H1 (cell line): ENCODE measurements around the gene PBX1. TPM values are rescaled to one million over a fixed set of nuclear protein-coding genes. Genes with fewer than 3 reads are reported as not detected.

Source experiments
- CTCF ChIA-PET: fragments of 300-600 bp; sonication (Branson Sonifier 250); formaldehyde crosslinking; loops from one replicate; lab custom pipeline; 2021; ENCODE audit not compliant: partially characterized antibody; lab: Charles Lee
- POLR2A ChIA-PET: fragments of 300-600 bp; sonication (Branson Sonifier 250); formaldehyde crosslinking; loops from one replicate; lab custom pipeline; 2021; ENCODE audit warnings: inconsistent platforms; ENCODE audit not compliant: partially characterized antibody; lab: Charles Lee
- DNase-seq, 2 experiments: peaks; one replicate each; pipeline versions ENCODE4 v3.0.0 to v3.0.0-alpha.2; 2010 to 2022; ENCODE audit warnings: low spot score in 2 of 2, low read depth in 1 of 2, mixed read lengths in 1 of 2
- FAIRE-seq: peaks from 2 replicates; lab custom pipeline; 2011; peaks lifted over from hg19 to GRCh38; lab: Jason Lieb, UNC
- H2AFZ ChIP-seq: 2 replicates; pipeline ENCODE4 v1.8.1; 2012; ENCODE audit warnings: low read length, inconsistent platforms
- H2AK5ac ChIP-seq: 2 replicates; pipeline ENCODE4 v1.6.1; 2013; ENCODE audit warnings: low read depth, low read length
- H2BK120ac ChIP-seq: replicated peaks from 2 replicates; pipeline ENCODE3; 2013; ENCODE audit warnings: low read depth, low read length, inconsistent platforms
- H2BK12ac ChIP-seq: 2 replicates; pipeline ENCODE4 v1.6.1; 2013; ENCODE audit warnings: low read depth, low read length
- H2BK15ac ChIP-seq: 2 replicates; pipeline ENCODE4 v1.6.1; 2013; ENCODE audit warnings: low read length
- H2BK20ac ChIP-seq: 2 replicates; pipeline ENCODE4 v1.6.1; 2013; ENCODE audit warnings: low read length
- H2BK5ac ChIP-seq: 2 replicates; pipeline ENCODE4 v1.6.1; 2013; ENCODE audit warnings: low read depth, low read length
- H3K14ac ChIP-seq: 2 replicates; pipeline ENCODE4 v1.6.1; 2013; ENCODE audit warnings: inconsistent platforms; ENCODE audit not compliant: insufficient read length
- H3K18ac ChIP-seq: 2 replicates; pipeline ENCODE4 v1.6.1; 2013; ENCODE audit warnings: low read length; ENCODE audit errors: extremely low read depth
- H3K23ac ChIP-seq: 2 replicates; pipeline ENCODE4 v1.6.1; 2013; ENCODE audit warnings: inconsistent platforms; ENCODE audit not compliant: insufficient read length
- H3K23me2 ChIP-seq: 2 replicates; pipeline ENCODE4 v1.6.1; 2013; ENCODE audit warnings: low read depth, low read length
- H3K27ac ChIP-seq: 2 replicates; pipeline ENCODE4 v1.6.1; 2011; ENCODE audit warnings: low read depth, low read length, inconsistent platforms
- H3K27me3 ChIP-seq, 4 experiments: replicated peaks in 1 of 4; 1 replicate in 1 of 4; 2 replicates in 3 of 4; pipeline versions ENCODE4 v1.6.1 to v1.8.1; 2011 to 2013; ENCODE audit warnings: low read length in 3 of 4, mild to moderate bottlenecking in 3 of 4, inconsistent platforms in 2 of 4, mixed read lengths in 2 of 4, moderate library complexity in 1 of 4; ENCODE audit not compliant: control insufficient read depth in 3 of 4, insufficient read depth in 3 of 4; ENCODE audit errors: extremely low read depth in 1 of 4
- H3K36me3 ChIP-seq, 4 experiments: 2 replicates each; pipeline versions ENCODE4 v1.6.1 to v1.8.1; 2011 to 2013; ENCODE audit warnings: mild to moderate bottlenecking in 4 of 4, low read length in 3 of 4, moderate library complexity in 2 of 4, control low read depth in 1 of 4, inconsistent platforms in 1 of 4; ENCODE audit not compliant: insufficient read depth in 4 of 4, control insufficient read depth in 2 of 4
- H3K4ac ChIP-seq: replicated peaks from 2 replicates; pipeline ENCODE3; 2013; ENCODE audit warnings: low read length, low read depth, mixed read lengths, inconsistent platforms; ENCODE audit not compliant: insufficient read length
- H3K4me1 ChIP-seq, 4 experiments: replicated peaks in 1 of 4; 1 replicate in 1 of 4; 2 replicates in 3 of 4; pipeline versions ENCODE4 v1.6.1 to v1.8.1; 2011 to 2013; ENCODE audit warnings: low read length in 3 of 4, inconsistent platforms in 2 of 4, mixed read lengths in 1 of 4; ENCODE audit not compliant: insufficient read depth in 4 of 4, control insufficient read depth in 3 of 4
- H3K4me2 ChIP-seq, 2 experiments: 2 replicates each; pipeline versions ENCODE4 v1.6.1 to v1.8.1; 2011 to 2013; ENCODE audit warnings: low read depth in 2 of 2, low read length in 2 of 2, control low read depth in 1 of 2, inconsistent platforms in 1 of 2, mild to moderate bottlenecking in 1 of 2; ENCODE audit not compliant: insufficient read depth in 1 of 2
- H3K4me3 ChIP-seq, 4 experiments: fragments of 200-600, 300-600 bp in 1 of 4; sonication (generic), shearing (Covaris generic), sonication (Bioruptor Twin) in 1 of 4; 2 replicates each; pipeline versions ENCODE4 v1.5.1 to v1.8.1; 2011 to 2016; ENCODE audit warnings: low read length in 4 of 4, low read depth in 3 of 4, control low read depth in 2 of 4, inconsistent platforms in 2 of 4, mild to moderate bottlenecking in 2 of 4, mixed read lengths in 1 of 4, moderate library complexity in 1 of 4; ENCODE audit not compliant: insufficient read depth in 2 of 4; ENCODE audit errors: extremely low read depth in 1 of 4
- H3K56ac ChIP-seq: replicated peaks from 2 replicates; pipeline ENCODE3; 2013; ENCODE audit warnings: low read depth, mild to moderate bottlenecking, mixed read lengths, low read length, inconsistent platforms; ENCODE audit not compliant: insufficient read length
- H3K79me1 ChIP-seq: 2 replicates; pipeline ENCODE4 v1.6.1; 2013; ENCODE audit warnings: low read depth, low read length, control low read depth
- H3K79me2 ChIP-seq, 2 experiments: 2 replicates each; pipeline versions ENCODE4 v1.6.1 to v1.8.1; 2012 to 2013; ENCODE audit warnings: low read length in 2 of 2, mild to moderate bottlenecking in 2 of 2, inconsistent platforms in 1 of 2; ENCODE audit not compliant: insufficient read depth in 2 of 2, control insufficient read depth in 1 of 2
- H3K9ac ChIP-seq, 4 experiments: replicated peaks in 1 of 4; 1 replicate in 1 of 4; 2 replicates in 3 of 4; pipeline versions ENCODE4 v1.6.1 to v1.8.1; 2011 to 2013; ENCODE audit warnings: low read depth in 3 of 4, low read length in 3 of 4, control low read depth in 2 of 4, mild to moderate bottlenecking in 2 of 4, moderate library complexity in 2 of 4, inconsistent platforms in 1 of 4; ENCODE audit errors: extremely low read depth in 1 of 4
- H3K9me3 ChIP-seq, 2 experiments: 2 replicates each; pipeline versions ENCODE4 v1.6.1 to v1.8.1; 2012 to 2013; ENCODE audit warnings: mild to moderate bottlenecking in 2 of 2, moderate library complexity in 2 of 2, control low read depth in 1 of 2, inconsistent platforms in 1 of 2, low read depth in 1 of 2, low read length in 1 of 2, mixed read lengths in 1 of 2; ENCODE audit not compliant: insufficient read depth in 2 of 2
- H4K20me1 ChIP-seq, 2 experiments: replicated peaks in 1 of 2; 2 replicates each; pipeline versions ENCODE3 to v1.8.1; 2011 to 2013; ENCODE audit warnings: inconsistent platforms in 2 of 2, low read length in 2 of 2, mild to moderate bottlenecking in 1 of 2; ENCODE audit not compliant: insufficient read depth in 2 of 2, control insufficient read depth in 1 of 2
- H4K5ac ChIP-seq: 2 replicates; pipeline ENCODE4 v1.6.1; 2013; ENCODE audit warnings: low read length, low read depth, mixed read lengths, inconsistent platforms; ENCODE audit not compliant: insufficient read length
- H4K8ac ChIP-seq: 2 replicates; pipeline ENCODE4 v1.8.0; 2013; ENCODE audit warnings: mild to moderate bottlenecking, moderate library complexity, low read length, inconsistent platforms; ENCODE audit not compliant: insufficient read depth; ENCODE audit errors: extremely low read depth
- H4K91ac ChIP-seq: replicated peaks from 2 replicates; pipeline ENCODE3; 2013; ENCODE audit warnings: low read length, mixed read lengths, inconsistent platforms; ENCODE audit not compliant: insufficient read length
- CEBPB ChIP-seq: IDR thresholded peaks from 2 replicates; pipeline ENCODE4 v1.6.1; 2012; ENCODE audit warnings: low read depth, low read length
- EP300 ChIP-seq, 2 experiments: IDR thresholded peaks; 1 replicate in 1 of 2; 2 replicates in 1 of 2; pipeline ENCODE4 v1.6.1; 2011 to 2012; ENCODE audit warnings: low read depth in 2 of 2, low read length in 2 of 2, mild to moderate bottlenecking in 2 of 2, borderline replicate concordance in 1 of 2, inconsistent platforms in 1 of 2, moderate library complexity in 1 of 2
- RAD21 ChIP-seq, 2 experiments: IDR thresholded peaks in 1 of 2; conservative IDR thresholded peaks in 1 of 2; 2 replicates each; pipeline ENCODE4 v1.6.1; 2011; ENCODE audit warnings: low read depth in 2 of 2, low read length in 2 of 2, improper control_type of control experiment in 1 of 2, inconsistent platforms in 1 of 2, mild to moderate bottlenecking in 1 of 2, moderate library complexity in 1 of 2
- SUZ12 ChIP-seq: fragments of 200-600 bp; sonication (generic); IDR thresholded peaks from 2 replicates; pipeline ENCODE4 v1.6.1; 2012; ENCODE audit warnings: mild to moderate bottlenecking, inconsistent platforms, low read length, moderate library complexity, mixed read lengths
- polyA plus RNA-seq, 7 experiments: library from polyadenylated mRNA; depleted of rRNA in 3 of 7; stranded (reverse) in 5 of 7; unstranded in 2 of 7; fragments of >200 nt in 5 of 7; fragments of 200-250 nt in 2 of 7; gene quantifications; 1 replicate in 5 of 7; 2 replicates in 1 of 7; 4 replicates in 1 of 7; pipeline versions ENCODE4 v1.2.1 to v1.2.3, GENCODE V29; 2011 to 2013; ENCODE audit warnings: missing spikeins in 2 of 7, mixed read lengths in 2 of 7
- total RNA-seq: library from RNA; stranded (reverse); fragmentation: NEBNext Ultra II Directional; extraction: Animal tissue kit (Norgen Biotek cat#: 25700); gene quantifications from 2 replicates; pipeline ENCODE4 v1.2.1, GENCODE V29; 2021
- TF ChIP-seq, protein P1 (sequence below), 3 experiments: IDR thresholded peaks; 1 replicate in 2 of 3; 2 replicates in 1 of 3; pipeline versions ENCODE4 v1.5.1 to v1.6.1; 2011; ENCODE audit warnings: low read length in 3 of 3, mild to moderate bottlenecking in 3 of 3, inconsistent platforms in 2 of 3, low read depth in 1 of 3, moderate library complexity in 1 of 3; ENCODE audit not compliant: insufficient read depth in 1 of 3; ENCODE audit errors: control extremely low read depth in 1 of 3

Gene PBX1
- total and polyA plus RNA-seq, 2 of the 8 experiments (the other 6 are each of a cell fraction or from before 2014, with no cell fraction given), result 87.4 to 124 TPM

DNA sequence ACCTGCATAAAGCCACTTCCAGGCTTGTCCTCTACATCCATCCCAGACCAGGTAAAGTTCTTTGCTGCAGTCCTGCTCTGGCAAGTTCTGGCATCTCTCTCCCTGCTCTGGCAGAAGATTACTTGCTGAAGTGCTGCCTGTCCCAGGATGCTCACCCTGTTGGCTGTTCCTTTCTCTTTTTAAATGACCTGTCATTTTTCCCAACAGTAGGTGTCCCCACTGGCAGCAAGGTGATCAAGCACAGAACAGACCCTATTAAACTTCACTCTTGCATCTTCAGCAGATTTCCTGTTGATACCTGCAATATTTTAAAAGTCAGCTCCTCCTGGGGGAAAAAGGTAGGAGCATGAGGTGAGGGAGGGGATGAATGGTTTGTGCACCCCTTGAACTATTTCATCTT, 332.6 kb downstream of the PBX1 start:
- Histone ChIP-seq H2BK12ac (no peak overlapping the region), H3K4ac (no peak overlapping the region), H3K4me2 (no peak overlapping the region), H4K20me1 (no peaks in the 10 kb centered on the region), H2BK15ac (no peak overlapping the region), H3K27ac (no peak overlapping the region), H4K91ac (no peak overlapping the region), H4K5ac (no peak overlapping the region), H2BK20ac (no peak overlapping the region), H3K4me3 (no peak overlapping the region), H3K23me2 (no peaks in the 10 kb centered on the region), H4K8ac (no peak overlapping the region), H2BK5ac (no peak overlapping the region), H3K56ac (no peak overlapping the region), H2BK120ac (no peak overlapping the region), H2AK5ac (no peak overlapping the region), H3K36me3 (no peaks in the 10 kb centered on the region), H3K18ac (no peak overlapping the region), H3K27me3 (no peaks in the 10 kb centered on the region), H3K9ac (no peak overlapping the region), H3K4me1 (peaks cover 0 to 5% (median 0%) of the 10 kb centered on the region in 4 experiments; a peak in 1 of 7 replicates), H3K79me1 (no peaks in the 10 kb centered on the region), H3K23ac (no peak overlapping the region), H3K14ac (no peak overlapping the region), H3K9me3 (no peaks in the 10 kb centered on the region), H2AFZ (no peak overlapping the region), H3K79me2 (no peaks in the 10 kb centered on the region)
- TF ChIP-seq, protein P1, sequence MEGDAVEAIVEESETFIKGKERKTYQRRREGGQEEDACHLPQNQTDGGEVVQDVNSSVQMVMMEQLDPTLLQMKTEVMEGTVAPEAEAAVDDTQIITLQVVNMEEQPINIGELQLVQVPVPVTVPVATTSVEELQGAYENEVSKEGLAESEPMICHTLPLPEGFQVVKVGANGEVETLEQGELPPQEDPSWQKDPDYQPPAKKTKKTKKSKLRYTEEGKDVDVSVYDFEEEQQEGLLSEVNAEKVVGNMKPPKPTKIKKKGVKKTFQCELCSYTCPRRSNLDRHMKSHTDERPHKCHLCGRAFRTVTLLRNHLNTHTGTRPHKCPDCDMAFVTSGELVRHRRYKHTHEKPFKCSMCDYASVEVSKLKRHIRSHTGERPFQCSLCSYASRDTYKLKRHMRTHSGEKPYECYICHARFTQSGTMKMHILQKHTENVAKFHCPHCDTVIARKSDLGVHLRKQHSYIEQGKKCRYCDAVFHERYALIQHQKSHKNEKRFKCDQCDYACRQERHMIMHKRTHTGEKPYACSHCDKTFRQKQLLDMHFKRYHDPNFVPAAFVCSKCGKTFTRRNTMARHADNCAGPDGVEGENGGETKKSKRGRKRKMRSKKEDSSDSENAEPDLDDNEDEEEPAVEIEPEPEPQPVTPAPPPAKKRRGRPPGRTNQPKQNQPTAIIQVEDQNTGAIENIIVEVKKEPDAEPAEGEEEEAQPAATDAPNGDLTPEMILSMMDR (IDR thresholded peaks at IDR 0.05; ENCODE audit: control extremely low read depth in 1 of 3, insufficient read depth in 1 of 3, low read depth in 1 of 3, low read length in 3 of 3), result peak in 2 of 3 experiments; percentile 11 to 15; a peak in 2 of 4 replicates
- no peak for TF ChIP-seq SUZ12
- TF ChIP-seq CEBPB, result no peak
- TF ChIP-seq EP300 (IDR thresholded peaks at IDR 0.05; ENCODE audit: borderline replicate concordance in 1 of 2, low read depth in 2 of 2, low read length in 2 of 2), result no peak
- TF ChIP-seq RAD21 (IDR thresholded peaks at IDR 0.05 in 1 of 2, conservative IDR thresholded peaks at IDR 0.05 in 1 of 2; ENCODE audit: low read depth in 2 of 2, low read length in 2 of 2), result peak; percentile 46 to 54; a peak in 3 of 4 replicates
- POLR2A ChIA-PET, result no interaction called here
- CTCF ChIA-PET, result interaction anchor here (0.7 to 2.0 kb wide), 13 partner anchors 8 to 268 kb away, joined by 3 to 22 read pairs (median 3); no protein-coding TSS in a partner anchor
- DNase-seq, result no peak
- no peak for FAIRE-seq
